22Rv1 (cell line): ENCODE results near the gene PDE3A.

ENCODE experiments used
- ZFX ChIP-seq: fragments of 450-650 bp; IDR thresholded peaks from 2 replicates; pipeline ENCODE4 v1.6.1; 2017; ENCODE audit warnings: antibody characterized with exemption, borderline replicate concordance
- TF ChIP-seq, protein P1 (sequence below): fragments of 450-650 bp; IDR thresholded peaks from 2 replicates; pipeline ENCODE4 v1.5.1; 2017; ENCODE audit warnings: mild to moderate bottlenecking

DNA sequence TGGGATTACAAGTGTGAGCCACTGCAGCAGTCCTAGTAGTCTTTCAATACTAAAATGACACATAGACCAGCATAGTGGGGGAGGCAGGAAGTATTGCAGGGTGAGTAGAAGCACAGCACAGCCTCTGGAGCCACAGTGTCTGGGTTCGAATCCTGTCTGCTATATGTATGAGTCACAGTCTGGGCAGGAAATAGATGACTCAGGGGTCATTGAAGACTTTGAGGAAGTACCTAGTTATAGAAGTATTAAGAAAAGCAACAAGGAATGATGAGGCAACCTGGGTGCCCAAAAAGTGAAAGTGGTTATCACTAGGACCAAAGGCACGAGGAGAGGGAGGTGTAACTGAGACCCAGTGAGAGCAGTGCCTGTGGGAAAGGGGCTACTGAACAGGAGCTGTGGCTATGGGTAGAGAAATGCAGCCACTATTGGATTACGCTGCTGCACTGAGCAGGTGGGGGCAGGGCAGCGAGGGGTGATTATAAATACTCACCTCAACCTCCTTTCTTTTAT, 124.0 kb downstream of the PDE3A start:
- TF ChIP-seq, protein P1, sequence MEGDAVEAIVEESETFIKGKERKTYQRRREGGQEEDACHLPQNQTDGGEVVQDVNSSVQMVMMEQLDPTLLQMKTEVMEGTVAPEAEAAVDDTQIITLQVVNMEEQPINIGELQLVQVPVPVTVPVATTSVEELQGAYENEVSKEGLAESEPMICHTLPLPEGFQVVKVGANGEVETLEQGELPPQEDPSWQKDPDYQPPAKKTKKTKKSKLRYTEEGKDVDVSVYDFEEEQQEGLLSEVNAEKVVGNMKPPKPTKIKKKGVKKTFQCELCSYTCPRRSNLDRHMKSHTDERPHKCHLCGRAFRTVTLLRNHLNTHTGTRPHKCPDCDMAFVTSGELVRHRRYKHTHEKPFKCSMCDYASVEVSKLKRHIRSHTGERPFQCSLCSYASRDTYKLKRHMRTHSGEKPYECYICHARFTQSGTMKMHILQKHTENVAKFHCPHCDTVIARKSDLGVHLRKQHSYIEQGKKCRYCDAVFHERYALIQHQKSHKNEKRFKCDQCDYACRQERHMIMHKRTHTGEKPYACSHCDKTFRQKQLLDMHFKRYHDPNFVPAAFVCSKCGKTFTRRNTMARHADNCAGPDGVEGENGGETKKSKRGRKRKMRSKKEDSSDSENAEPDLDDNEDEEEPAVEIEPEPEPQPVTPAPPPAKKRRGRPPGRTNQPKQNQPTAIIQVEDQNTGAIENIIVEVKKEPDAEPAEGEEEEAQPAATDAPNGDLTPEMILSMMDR, result no peak
- TF ChIP-seq ZFX, result no peak
